Glutamatergic neuron (in vitro differentiated cells): ENCODE measurements around the gene RTL3. TPM values are rescaled to one million over a fixed set of nuclear protein-coding genes. Genes with fewer than 3 reads are reported as not detected.

Experiments used
- DNase-seq: peaks from one replicate; pipeline ENCODE4 v3.0.0; 2022
- H3K27ac Mint-ChIP-seq: one replicate; pipeline ENCODE4 v1.8.0; 2020; ENCODE audit warnings: mild to moderate bottlenecking, mixed read lengths, inconsistent platforms; ENCODE audit not compliant: unreplicated experiment
- H3K27me3 Mint-ChIP-seq: one replicate; pipeline ENCODE4 v1.8.0; 2020; ENCODE audit warnings: mild to moderate bottlenecking, moderate library complexity, mixed read lengths, inconsistent platforms; ENCODE audit not compliant: unreplicated experiment
- H3K36me3 Mint-ChIP-seq: one replicate; pipeline ENCODE4 v1.8.0; 2020; ENCODE audit warnings: mild to moderate bottlenecking, mixed read lengths, inconsistent platforms; ENCODE audit not compliant: unreplicated experiment
- H3K4me1 Mint-ChIP-seq: one replicate; pipeline ENCODE4 v1.8.0; 2020; ENCODE audit warnings: mild to moderate bottlenecking, low read depth, mixed read lengths, inconsistent platforms; ENCODE audit not compliant: unreplicated experiment
- H3K4me3 Mint-ChIP-seq: one replicate; pipeline ENCODE4 v1.8.0; 2020; ENCODE audit warnings: mild to moderate bottlenecking, mixed read lengths, inconsistent platforms; ENCODE audit not compliant: unreplicated experiment
- H3K9me3 Mint-ChIP-seq: one replicate; pipeline ENCODE4 v1.8.0; 2020; ENCODE audit warnings: mild to moderate bottlenecking, moderate library complexity, mixed read lengths, inconsistent platforms; ENCODE audit not compliant: unreplicated experiment
- total RNA-seq: library from RNA; stranded (reverse); fragmentation: NEBNext Ultra II Directional; extraction: Animal tissue kit (Norgen Biotek cat#: 25700); gene quantifications from one replicate; pipeline ENCODE4 v1.2.1, GENCODE V29; 2021; ENCODE audit not compliant: unreplicated experiment
- TF ChIP-seq, protein P1 (sequence below): fragments of 200-600 bp; sonication (generic); IDR thresholded peaks from one replicate; pipeline ENCODE4 v1.5.0; 2021; ENCODE audit not compliant: partially characterized antibody, unreplicated experiment

Gene RTL3
- total RNA-seq, 1 donor from 2014 or later: not detected

DNA sequence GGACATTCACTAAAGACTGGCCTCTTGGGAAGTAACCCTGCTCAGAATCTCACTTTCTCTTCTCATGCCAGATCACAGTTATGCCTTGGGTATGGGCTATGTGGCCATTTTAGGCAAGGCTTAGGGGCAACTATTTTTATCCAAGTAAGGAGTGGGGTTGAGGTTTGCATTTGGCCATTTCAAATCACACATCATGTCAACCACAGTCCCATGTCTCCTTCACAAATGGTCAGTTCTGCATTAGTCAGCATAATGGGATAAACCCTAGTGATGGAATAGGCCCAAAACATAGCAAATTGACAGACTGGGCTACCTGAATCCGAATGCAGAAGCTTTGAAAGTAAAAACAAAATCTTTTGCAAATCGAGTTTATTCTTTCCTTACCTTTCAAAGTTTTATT, 827 bp upstream of the RTL3 start:
- TF ChIP-seq, protein P1, sequence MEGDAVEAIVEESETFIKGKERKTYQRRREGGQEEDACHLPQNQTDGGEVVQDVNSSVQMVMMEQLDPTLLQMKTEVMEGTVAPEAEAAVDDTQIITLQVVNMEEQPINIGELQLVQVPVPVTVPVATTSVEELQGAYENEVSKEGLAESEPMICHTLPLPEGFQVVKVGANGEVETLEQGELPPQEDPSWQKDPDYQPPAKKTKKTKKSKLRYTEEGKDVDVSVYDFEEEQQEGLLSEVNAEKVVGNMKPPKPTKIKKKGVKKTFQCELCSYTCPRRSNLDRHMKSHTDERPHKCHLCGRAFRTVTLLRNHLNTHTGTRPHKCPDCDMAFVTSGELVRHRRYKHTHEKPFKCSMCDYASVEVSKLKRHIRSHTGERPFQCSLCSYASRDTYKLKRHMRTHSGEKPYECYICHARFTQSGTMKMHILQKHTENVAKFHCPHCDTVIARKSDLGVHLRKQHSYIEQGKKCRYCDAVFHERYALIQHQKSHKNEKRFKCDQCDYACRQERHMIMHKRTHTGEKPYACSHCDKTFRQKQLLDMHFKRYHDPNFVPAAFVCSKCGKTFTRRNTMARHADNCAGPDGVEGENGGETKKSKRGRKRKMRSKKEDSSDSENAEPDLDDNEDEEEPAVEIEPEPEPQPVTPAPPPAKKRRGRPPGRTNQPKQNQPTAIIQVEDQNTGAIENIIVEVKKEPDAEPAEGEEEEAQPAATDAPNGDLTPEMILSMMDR: no peak

DNA sequence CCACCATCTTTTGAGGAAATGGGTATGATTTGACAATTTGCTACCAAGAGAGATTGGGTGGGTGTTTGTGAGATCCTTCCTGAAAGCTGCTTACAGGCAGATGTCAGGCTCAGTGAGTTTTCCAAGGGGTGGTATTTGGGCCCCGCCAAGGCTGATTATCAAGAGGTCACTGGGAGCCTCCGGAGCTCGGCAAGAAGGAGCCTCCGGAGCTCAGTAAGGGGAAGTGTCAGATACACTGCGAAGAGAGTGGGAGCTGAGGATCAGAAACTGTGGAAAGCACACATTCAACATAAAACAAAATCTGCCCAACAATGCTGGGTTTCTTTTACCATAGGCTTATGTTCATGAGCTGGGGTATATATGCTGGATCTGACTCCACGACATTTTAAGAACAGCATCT, 714 bp downstream of the RTL3 start:
- DNase-seq: no peak
- no peak overlapping the region for H3K27ac Mint-ChIP-seq
- no peaks in the 10 kb centered on the region for H3K9me3 Mint-ChIP-seq
- H3K4me1 Mint-ChIP-seq: no peaks in the 10 kb centered on the region
- no peaks in the 10 kb centered on the region for H3K27me3 Mint-ChIP-seq
- TF ChIP-seq, protein P1: no peak
- no peak overlapping the region for H3K4me3 Mint-ChIP-seq
- no peaks in the 10 kb centered on the region for H3K36me3 Mint-ChIP-seq

More for the DNA sequence above, 827 bp upstream of the RTL3 start:
- Mint-ChIP-seq H3K4me3 (no peak overlapping the region), H3K27ac (no peak overlapping the region), H3K9me3 (no peaks in the 10 kb centered on the region), H3K27me3 (no peaks in the 10 kb centered on the region), H3K4me1 (no peaks in the 10 kb centered on the region), H3K36me3 (no peaks in the 10 kb centered on the region)
- no peak for DNase-seq

DNA sequence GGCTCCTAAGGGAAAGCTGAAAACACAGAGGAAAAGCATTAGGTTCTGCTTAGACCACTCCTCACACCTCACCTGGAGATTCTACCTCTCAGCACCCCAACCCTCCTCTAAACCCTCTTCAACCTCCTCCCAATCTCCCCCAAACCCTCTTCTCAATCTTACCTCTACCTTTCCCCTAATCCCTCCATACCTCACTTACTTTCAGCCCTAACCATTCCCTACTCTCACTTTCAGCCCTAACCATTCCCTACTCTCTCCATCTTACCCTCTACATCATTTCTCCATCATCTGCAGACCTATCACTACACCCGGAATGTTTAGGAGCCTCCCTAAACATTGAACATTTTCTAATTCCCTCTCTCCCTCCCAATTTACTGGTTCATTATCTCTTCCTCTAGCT, 3.5 kb downstream of the RTL3 start:
- DNase-seq: no peak
- H3K4me3 Mint-ChIP-seq: no peak overlapping the region
- H3K27ac Mint-ChIP-seq: no peak overlapping the region

DNA sequence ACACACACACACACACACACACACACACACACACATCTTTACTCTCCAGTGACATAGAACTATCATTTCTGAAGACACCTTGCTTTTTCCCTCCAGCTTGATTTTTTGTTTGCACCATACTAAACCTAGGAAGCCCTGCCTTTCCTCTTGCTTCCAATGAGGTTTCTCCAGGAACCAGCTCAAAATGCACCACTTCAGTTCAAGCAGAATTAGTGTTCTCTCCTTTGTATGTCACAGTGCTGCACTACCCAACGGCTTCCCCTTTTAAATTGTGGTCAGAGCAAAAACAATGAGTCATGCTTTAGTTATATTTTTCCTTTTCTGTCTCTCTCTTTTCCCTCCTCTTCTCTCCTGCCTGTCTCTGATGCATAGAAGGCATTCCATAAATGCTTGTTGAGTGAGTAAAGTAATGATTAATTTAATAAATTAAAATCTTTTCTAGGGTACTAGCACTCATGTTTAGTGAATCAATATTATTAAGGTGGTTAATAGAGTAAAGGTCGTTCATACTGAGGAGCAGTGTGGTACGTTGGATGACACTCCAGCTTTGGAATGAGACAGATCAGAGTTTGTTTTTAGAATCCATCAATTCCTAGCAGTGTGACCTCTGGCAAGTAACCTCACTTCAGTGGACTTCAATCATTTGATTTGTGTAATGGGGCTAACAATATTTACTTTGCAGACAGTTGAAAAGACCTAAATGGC, 5.9 kb downstream of the RTL3 start:
- no peaks in the 10 kb centered on the region for H3K27me3 Mint-ChIP-seq
- H3K27ac Mint-ChIP-seq: no peak overlapping the region
- H3K4me3 Mint-ChIP-seq: no peak overlapping the region
- no peaks in the 10 kb centered on the region for H3K36me3 Mint-ChIP-seq
- peaks cover 1% of the 10 kb centered on the region for H3K4me1 Mint-ChIP-seq
- TF ChIP-seq, protein P1: no peak
- H3K9me3 Mint-ChIP-seq: no peaks in the 10 kb centered on the region
- DNase-seq: no peak

More for the DNA sequence above, 3.5 kb downstream of the RTL3 start:
- H3K27me3 Mint-ChIP-seq: no peaks in the 10 kb centered on the region
- H3K9me3 Mint-ChIP-seq: no peaks in the 10 kb centered on the region
- peaks cover 1% of the 10 kb centered on the region for H3K4me1 Mint-ChIP-seq
- TF ChIP-seq, protein P1: no peak
- H3K36me3 Mint-ChIP-seq: no peaks in the 10 kb centered on the region

DNA sequence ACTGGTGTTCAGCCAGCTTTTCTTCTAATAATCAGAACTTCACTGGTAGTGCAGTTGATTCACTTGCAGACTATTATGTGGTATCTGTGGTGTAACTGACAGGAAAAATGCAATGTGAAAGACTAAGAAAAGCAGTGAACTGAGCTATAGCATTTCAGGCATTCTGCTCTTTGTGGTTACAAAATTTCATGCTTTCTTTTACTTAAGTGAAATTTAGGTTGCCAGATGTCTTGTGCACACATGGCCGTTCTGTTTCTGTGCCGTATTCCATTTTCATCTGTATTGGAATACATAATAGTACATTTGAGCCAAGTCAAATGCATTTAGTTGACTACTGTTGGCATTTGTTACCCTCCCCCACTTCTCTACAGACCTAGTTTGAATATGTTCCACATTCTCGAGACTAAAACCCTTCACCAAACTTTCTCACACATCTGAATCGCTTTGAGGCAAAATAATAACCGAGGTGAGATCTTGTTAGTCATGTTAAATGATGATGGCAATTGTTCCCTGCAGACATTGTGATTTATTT, 8.2 kb downstream of the RTL3 start:
- no peak overlapping the region for H3K27ac Mint-ChIP-seq
- no peaks in the 10 kb centered on the region for H3K27me3 Mint-ChIP-seq
- H3K4me3 Mint-ChIP-seq: no peak overlapping the region
- H3K36me3 Mint-ChIP-seq: no peaks in the 10 kb centered on the region
- TF ChIP-seq, protein P1: no peak
- DNase-seq: no peak
- peaks cover 1% of the 10 kb centered on the region for H3K4me1 Mint-ChIP-seq
- H3K9me3 Mint-ChIP-seq: no peaks in the 10 kb centered on the region
